HepG2 (cell line): Measurements from ENCODE around the gene ZMYND10. TPM values are rescaled to one million over a fixed set of nuclear protein-coding genes. Genes with fewer than 3 reads are reported as not detected.

Experiments used
- ATAC-seq: fragments of 200-7000 bp; cut with Tn5 transposase; 3 replicates; pipeline ENCODE4 v1.9.1; 2020; ENCODE audit warnings: mild to moderate bottlenecking, moderate library complexity
- BruUV-seq: library from RNA; stranded (reverse); fragments of 400-500 nt; replicated peaks from 2 replicates; lab custom pipeline; 2021; lab: Mats Ljungman, UMichigan
- CTCF ChIA-PET: fragments of 300-600 bp; formaldehyde crosslinking; extraction: SDS; loops from one replicate; lab custom pipeline; 2021; ENCODE audit warnings: low total read pairs, inconsistent platforms, low intra/inter-chr PET ratio; lab: Yijun Ruan, JAX
- POLR2A ChIA-PET: fragments of 350-600 bp; sonication (Branson Sonifier 250); formaldehyde crosslinking; loops from one replicate; lab custom pipeline; 2020; ENCODE audit warnings: antibody characterized with exemption, inconsistent platforms; lab: Yijun Ruan, JAX
- DNase-seq: peaks from one replicate; pipeline ENCODE4 v3.0.0-alpha.2; 2015; ENCODE audit warnings: low spot score
- FAIRE-seq: peaks from 3 replicates; lab custom pipeline; 2011; peaks lifted over from hg19 to GRCh38; lab: Jason Lieb, UNC
- H2AFZ ChIP-seq: one replicate; pipeline ENCODE4 v1.6.1; 2011; ENCODE audit warnings: low read length, inconsistent platforms
- H3K27ac ChIP-seq: fragments of 300-600 bp; 3 replicates; pipeline ENCODE4 v1.8.0; 2011; ENCODE audit warnings: mixed run types, mild to moderate bottlenecking, mixed read lengths, low read length, inconsistent platforms; ENCODE audit not compliant: insufficient read depth; ENCODE audit errors: extremely low read length
- H3K27me3 ChIP-seq, 2 experiments: fragments of 200-600 bp in 1 of 2; 2 replicates in 1 of 2; 3 replicates in 1 of 2; pipeline versions ENCODE4 v1.6.0 to v1.8.0; 2011; ENCODE audit warnings: low read length in 2 of 2, mild to moderate bottlenecking in 2 of 2, moderate library complexity in 2 of 2, inconsistent platforms in 1 of 2; ENCODE audit not compliant: insufficient read depth in 2 of 2, control insufficient read depth in 1 of 2
- H3K36me3 ChIP-seq, 2 experiments: fragments of 200-600 bp in 1 of 2; replicated peaks in 1 of 2; 2 replicates in 1 of 2; 3 replicates in 1 of 2; pipeline versions ENCODE4 v1.5.1 to v1.8.0; 2011; ENCODE audit warnings: low read length in 2 of 2, inconsistent platforms in 1 of 2; ENCODE audit not compliant: insufficient read depth in 2 of 2, control insufficient read depth in 1 of 2
- H3K4me1 ChIP-seq: 2 replicates; pipeline ENCODE4 v1.5.1; 2012; ENCODE audit warnings: low read length, inconsistent platforms; ENCODE audit not compliant: insufficient read depth
- H3K4me2 ChIP-seq: 2 replicates; pipeline ENCODE4 v1.6.0; 2011; ENCODE audit warnings: low read depth, low read length, inconsistent platforms
- H3K4me3 ChIP-seq, 3 experiments: fragments of 200-600 bp in 1 of 3; sonication (generic), shearing (Covaris generic) in 1 of 3; replicated peaks in 1 of 3; 2 replicates each; pipeline ENCODE4 v1.5.1; 2011 to 2016; ENCODE audit warnings: low read length in 3 of 3, inconsistent platforms in 2 of 3, low read depth in 2 of 3, mild to moderate bottlenecking in 2 of 3, control low read depth in 1 of 3, mixed read lengths in 1 of 3; ENCODE audit not compliant: insufficient read depth in 1 of 3
- H3K79me2 ChIP-seq: one replicate; pipeline ENCODE4 v1.6.1; 2011; ENCODE audit warnings: low read length, inconsistent platforms; ENCODE audit not compliant: insufficient read depth
- H3K9ac ChIP-seq: 2 replicates; pipeline ENCODE4 v1.6.0; 2011; ENCODE audit warnings: mild to moderate bottlenecking, low read depth, low read length, inconsistent platforms; ENCODE audit not compliant: insufficient read depth
- H3K9me3 ChIP-seq: 2 replicates; pipeline ENCODE4 v1.5.1; 2012; ENCODE audit warnings: mild to moderate bottlenecking, low read length
- H4K20me1 ChIP-seq: 2 replicates; pipeline ENCODE4 v1.6.0; 2011; ENCODE audit warnings: inconsistent platforms, mild to moderate bottlenecking, low read length, moderate library complexity; ENCODE audit not compliant: insufficient read depth
- FOXA3 ChIP-seq: IDR thresholded peaks from 2 replicates; pipeline ENCODE4 v1.6.1; 2016; ENCODE audit warnings: missing genetic modification reagents, missing compliant biosample characterization
- TOPORS ChIP-seq: sonication (generic); formaldehyde crosslinking; IDR thresholded peaks from 2 replicates; pipeline ENCODE4 v1.8.0; 2023; ENCODE audit warnings: mild to moderate bottlenecking, missing genetic modification reagents
- WGBS: methylation state at CpG from one replicate; pipeline ENCODE4 v1.1.6; 2017; ENCODE audit warnings: low lambda C conversion rate; 5-methylcytosine and 5-hydroxymethylcytosine counted together
- in situ Hi-C: cut with HindIII; loops from 2 replicates; pipeline ENCODE4 v1.10.0; 2017; ENCODE audit warnings: low pct_unique_long_range_greater_than_20kb; ENCODE audit not compliant: extremely low pct_ligation_motif_present
- intact Hi-C: fragments of 100-400 bp; cut with micrococcal nuclease; formaldehyde crosslinking; loops from one replicate; pipeline ENCODE4 v1.10.0; 2022; ENCODE audit not compliant: unreplicated experiment
- polyA plus RNA-seq, 8 experiments: library from polyadenylated mRNA; depleted of rRNA in 3 of 8; stranded (reverse) in 7 of 8; unstranded in 1 of 8; fragments of >200 nt; fragmentation: Illumina TruSeq in 4 of 8; extraction: Trizol in 4 of 8; gene quantifications; 2 replicates each; pipeline versions ENCODE4 v1.2.1 to v1.2.3, GENCODE V29; 2011 to 2016; ENCODE audit warnings: low read depth in 4 of 8, missing spikeins in 1 of 8, mixed read lengths in 1 of 8; ENCODE audit not compliant: insufficient read depth in 1 of 8
- total RNA-seq, 5 experiments: library from RNA; depleted of rRNA; stranded (reverse); fragments of >200 nt; fragmentation: Illumina TruSeq; extraction: Trizol; gene quantifications; 2 replicates each; pipeline ENCODE4 v1.2.3, GENCODE V29; 2016; ENCODE audit warnings: low read depth in 1 of 5
- TF ChIP-seq, protein P1 (sequence below): sonication (generic); formaldehyde crosslinking; IDR thresholded peaks from 2 replicates; pipeline ENCODE4 v1.5.1; 2020; ENCODE audit warnings: mild to moderate bottlenecking, missing genetic modification reagents, moderate library complexity

Gene ZMYND10
- total and polyA plus RNA-seq, 2 of the 13 experiments (the other 11 are each of a cell fraction or from before 2014, with no cell fraction given): 0.60 to 0.74 TPM

DNA sequence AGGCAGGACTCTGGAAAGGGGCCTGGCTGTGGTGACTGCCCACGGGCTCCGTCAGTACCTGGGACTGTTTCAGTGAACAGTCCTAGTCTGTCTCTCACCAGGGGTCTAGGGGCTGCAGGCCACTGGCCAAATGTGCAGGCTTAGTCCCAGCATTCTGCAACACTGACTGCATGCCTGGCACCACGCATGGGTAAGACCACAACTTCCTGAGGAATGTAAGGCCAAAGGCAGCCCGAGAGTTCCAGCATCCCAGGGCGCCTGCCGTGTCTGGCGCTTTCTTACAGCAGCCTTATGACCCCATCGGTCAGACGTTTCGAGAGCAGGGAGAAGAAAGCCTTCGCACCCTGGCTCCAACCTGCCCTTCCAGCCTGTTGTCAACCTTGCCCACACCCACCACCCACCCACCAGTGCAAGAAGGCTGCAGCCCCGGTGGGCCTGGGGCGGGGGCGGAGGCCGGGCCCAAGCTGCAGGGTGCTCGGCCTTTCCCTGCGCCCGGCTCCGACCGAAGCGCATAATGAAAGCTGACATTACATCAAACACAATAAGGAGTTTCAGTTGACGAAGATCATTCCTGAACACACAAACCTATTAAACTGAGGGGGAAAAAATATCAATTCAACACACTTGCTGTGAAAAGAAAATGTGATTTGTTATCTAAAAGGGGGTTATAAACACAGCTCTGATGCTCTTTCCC lies 43.3 kb upstream of the ZMYND10 start:
- no peak overlapping the region for H2AFZ ChIP-seq
- no peak overlapping the region for H3K27ac ChIP-seq
- H3K9me3 ChIP-seq: no peaks in the 10 kb centered on the region
- DNase-seq (no peak), FAIRE-seq (no peak), ATAC-seq (peak; percentile 10)
- no peak overlapping the region for H3K4me2 ChIP-seq
- no TSS peak for BruUV-seq
- in situ Hi-C loops: no loop called here
- peaks cover 9% of the 10 kb centered on the region for H3K4me1 ChIP-seq
- 63% methylated on average over 19 of the region's 22 CpGs for WGBS
- no peak overlapping the region for H3K4me3 ChIP-seq
- no peaks in the 10 kb centered on the region for H4K20me1 ChIP-seq
- H3K9ac ChIP-seq: no peak overlapping the region
- CTCF ChIA-PET: interaction anchor here (1.5 kb wide), 1 partner anchor 42 kb away, joined by 9 read pairs; the partner anchor contains the start of gene ZMYND10
- TF ChIP-seq TOPORS (CRISPR knock-in tag) (no peak), FOXA3 (CRISPR knock-in tag) (no peak)
- TF ChIP-seq, protein P1, sequence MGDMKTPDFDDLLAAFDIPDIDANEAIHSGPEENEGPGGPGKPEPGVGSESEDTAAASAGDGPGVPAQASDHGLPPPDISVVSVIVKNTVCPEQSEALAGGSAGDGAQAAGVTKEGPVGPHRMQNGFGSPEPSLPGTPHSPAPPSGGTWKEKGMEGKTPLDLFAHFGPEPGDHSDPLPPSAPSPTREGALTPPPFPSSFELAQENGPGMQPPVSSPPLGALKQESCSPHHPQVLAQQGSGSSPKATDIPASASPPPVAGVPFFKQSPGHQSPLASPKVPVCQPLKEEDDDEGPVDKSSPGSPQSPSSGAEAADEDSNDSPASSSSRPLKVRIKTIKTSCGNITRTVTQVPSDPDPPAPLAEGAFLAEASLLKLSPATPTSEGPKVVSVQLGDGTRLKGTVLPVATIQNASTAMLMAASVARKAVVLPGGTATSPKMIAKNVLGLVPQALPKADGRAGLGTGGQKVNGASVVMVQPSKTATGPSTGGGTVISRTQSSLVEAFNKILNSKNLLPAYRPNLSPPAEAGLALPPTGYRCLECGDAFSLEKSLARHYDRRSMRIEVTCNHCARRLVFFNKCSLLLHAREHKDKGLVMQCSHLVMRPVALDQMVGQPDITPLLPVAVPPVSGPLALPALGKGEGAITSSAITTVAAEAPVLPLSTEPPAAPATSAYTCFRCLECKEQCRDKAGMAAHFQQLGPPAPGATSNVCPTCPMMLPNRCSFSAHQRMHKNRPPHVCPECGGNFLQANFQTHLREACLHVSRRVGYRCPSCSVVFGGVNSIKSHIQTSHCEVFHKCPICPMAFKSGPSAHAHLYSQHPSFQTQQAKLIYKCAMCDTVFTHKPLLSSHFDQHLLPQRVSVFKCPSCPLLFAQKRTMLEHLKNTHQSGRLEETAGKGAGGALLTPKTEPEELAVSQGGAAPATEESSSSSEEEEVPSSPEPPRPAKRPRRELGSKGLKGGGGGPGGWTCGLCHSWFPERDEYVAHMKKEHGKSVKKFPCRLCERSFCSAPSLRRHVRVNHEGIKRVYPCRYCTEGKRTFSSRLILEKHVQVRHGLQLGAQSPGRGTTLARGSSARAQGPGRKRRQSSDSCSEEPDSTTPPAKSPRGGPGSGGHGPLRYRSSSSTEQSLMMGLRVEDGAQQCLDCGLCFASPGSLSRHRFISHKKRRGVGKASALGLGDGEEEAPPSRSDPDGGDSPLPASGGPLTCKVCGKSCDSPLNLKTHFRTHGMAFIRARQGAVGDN (CRISPR knock-in tag): 0 out of 2 replicates have a peak, but pooled peaks have one; percentile 1
- H3K79me2 ChIP-seq: no peaks in the 10 kb centered on the region
- H3K27me3 ChIP-seq: peaks cover 11 to 71% of the 10 kb centered on the region in 2 experiments
- H3K36me3 ChIP-seq: no peaks in the 10 kb centered on the region
- POLR2A ChIA-PET: no interaction called here
- intact Hi-C loops: loop anchor here (1.0 kb wide), 1 partner anchor 42 kb away; no protein-coding TSS in a partner anchor
